Colonic mucosa (tissue), 4 donors: ENCODE measurements around the gene FRAT2. TPM values are rescaled to one million over a fixed set of nuclear protein-coding genes. Genes with fewer than 3 reads are reported as not detected.

ENCODE experiments used
- DNase-seq: peaks from one replicate; pipeline ENCODE4 v3.0.0-alpha.2; 2020
- H3K27ac ChIP-seq: fragments of 200-600 bp; one replicate; pipeline ENCODE4 v1.8.0; 2021
- H3K27me3 ChIP-seq: fragments of 200-600 bp; one replicate; pipeline ENCODE4 v1.8.0; 2021
- H3K36me3 ChIP-seq: fragments of 200-600 bp; one replicate; pipeline ENCODE4 v1.8.0; 2021
- H3K4me1 ChIP-seq: fragments of 200-600 bp; one replicate; pipeline ENCODE4 v1.8.0; 2021; ENCODE audit warnings: mild to moderate bottlenecking
- H3K4me3 ChIP-seq: fragments of 200-600 bp; one replicate; pipeline ENCODE4 v1.8.0; 2021
- H3K9ac ChIP-seq, 2 donors: one replicate each; pipeline ENCODE4 v1.7.0; 2013; ENCODE audit warnings: control low read depth in 2 of 2, low read depth in 2 of 2, low read length in 2 of 2
- H3K9me3 ChIP-seq: fragments of 200-600 bp; one replicate; pipeline ENCODE4 v1.8.0; 2021
- CTCF ChIP-seq: fragments of 200-600 bp; IDR thresholded peaks from one replicate; pipeline ENCODE4 v1.8.0; 2022; ENCODE audit warnings: antibody characterized with exemption, mild to moderate bottlenecking
- intact Hi-C: fragments of 100-400 bp; cut with DNase I; formaldehyde crosslinking; loops from one replicate; pipeline ENCODE4 v1.14.1; 2022
- total RNA-seq, 2 donors: library from RNA; stranded (reverse); fragmentation: NEBNext Ultra II Directional in 1 of 2; extraction: Animal tissue kit (Norgen Biotek cat#: 25700) in 1 of 2; gene quantifications; one replicate each; pipeline ENCODE4 v1.2.1, GENCODE V29; 2021
- donor health status: healthy.
- donor health status: DM: no; HTN: no; CAD: no.
- donor health status: DM: no; HTN: no; CAD: no.

The FRAT2 gene
- total RNA-seq, 2 donors from 2014 or later = 34.3 to 53.1 TPM

- Histone ChIP-seq H3K27me3 (no peaks in the 10 kb centered on the region), H3K27ac (no peak overlapping the region), H3K9me3 (no peaks in the 10 kb centered on the region), H3K4me1 (no peaks in the 10 kb centered on the region), H3K9ac (no peak overlapping the region), H3K4me3 (no peak overlapping the region), H3K36me3 (no peaks in the 10 kb centered on the region)
- intact Hi-C loops = no loop called here
- no peak for DNase-seq
- TF ChIP-seq CTCF = no peak
Observed at GRCh38 chr10:97378933-97379921, 44.7 kb upstream of the FRAT2 start.

GRCh38 chr10:97376413-97376812 is 41.9 kb upstream of the FRAT2 start:
- no peak for DNase-seq
- intact Hi-C loops = no loop called here
- Histone ChIP-seq H3K4me3 (no peak overlapping the region), H3K9me3 (no peaks in the 10 kb centered on the region), H3K36me3 (no peaks in the 10 kb centered on the region), H3K27me3 (no peaks in the 10 kb centered on the region), H3K9ac (no peak overlapping the region), H3K4me1 (no peaks in the 10 kb centered on the region), H3K27ac (no peak overlapping the region)
- no peak for TF ChIP-seq CTCF

GRCh38 chr10:97373456-97373855 is 38.9 kb upstream of the FRAT2 start:
- intact Hi-C loops = no loop called here
- TF ChIP-seq CTCF = no peak
- H3K27ac ChIP-seq = no peak overlapping the region
- no peak for DNase-seq
- H3K4me1 ChIP-seq = no peaks in the 10 kb centered on the region
- H3K27me3 ChIP-seq = no peaks in the 10 kb centered on the region
- H3K36me3 ChIP-seq = no peaks in the 10 kb centered on the region
- H3K9ac ChIP-seq = no peak overlapping the region
- no peak overlapping the region for H3K4me3 ChIP-seq
- no peaks in the 10 kb centered on the region for H3K9me3 ChIP-seq

- H3K27ac ChIP-seq = no peak overlapping the region
Observed at GRCh38 chr10:97372233-97372875, 37.8 kb upstream of the FRAT2 start.

DNA sequence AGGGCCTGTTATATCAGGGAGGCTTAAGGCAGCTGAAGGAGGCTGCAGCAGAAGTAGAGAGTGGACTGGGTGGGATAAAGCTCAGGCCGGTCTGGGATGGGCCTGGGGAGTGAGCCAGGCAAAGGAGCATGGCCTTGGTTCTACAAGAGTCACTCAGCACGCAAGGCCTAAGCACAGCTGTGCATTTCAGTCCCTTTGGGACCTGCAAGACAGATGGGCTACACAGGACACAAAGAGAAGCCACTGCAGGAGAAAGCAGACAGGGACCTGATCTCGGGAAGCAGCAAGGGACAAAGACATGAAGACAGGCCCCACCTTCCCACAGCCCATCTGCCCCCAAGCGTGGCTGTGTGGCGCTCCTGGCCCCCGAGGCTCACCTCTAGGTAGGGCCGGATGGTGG is 37.2 kb upstream of the FRAT2 start:
- Histone ChIP-seq H3K27ac (no peak overlapping the region), H3K9ac (no peak overlapping the region), H3K9me3 (no peaks in the 10 kb centered on the region), H3K4me3 (no peak overlapping the region), H3K36me3 (no peaks in the 10 kb centered on the region), H3K4me1 (no peaks in the 10 kb centered on the region), H3K27me3 (no peaks in the 10 kb centered on the region)
- no peak for TF ChIP-seq CTCF
- no peak for DNase-seq
- intact Hi-C loops = no loop called here

More at GRCh38 chr10:97372233-97372875, 37.8 kb upstream of the FRAT2 start:
- H3K9ac ChIP-seq = no peak overlapping the region
- H3K27me3 ChIP-seq = no peaks in the 10 kb centered on the region
- no peak for TF ChIP-seq CTCF
- DNase-seq = no peak
- H3K4me3 ChIP-seq = no peak overlapping the region
- H3K36me3 ChIP-seq = no peaks in the 10 kb centered on the region
- no peaks in the 10 kb centered on the region for H3K9me3 ChIP-seq
- no peaks in the 10 kb centered on the region for H3K4me1 ChIP-seq
- intact Hi-C loops = no loop called here
